GM18519 (cell line): ENCODE data around the gene SUN1.
"Not testable (repeated sequence)": the region's sequence is repeated elsewhere in the genome, so short reads cannot be mapped to it uniquely, and the experiment has no call there.

Source experiments
- ATAC-seq: cut with Tn5 transposase; IDR thresholded peaks from one replicate; pipeline ENCODE4 v1.9.1; 2021; ENCODE audit warnings: mild to moderate bottlenecking, moderate library complexity; ENCODE audit not compliant: unreplicated experiment, low FRiP score

Gene SUN1

GRCh38 chr7:916291-916941 is 84.1 kb downstream of the SUN1 start:
- ATAC-seq, result no peak

- ATAC-seq, result no peak
Measured at GRCh38 chr7:917255-918117, 85.2 kb downstream of the SUN1 start.

- ATAC-seq, result no peak
Measured at GRCh38 chr7:918118-918425, 85.8 kb downstream of the SUN1 start.

- no peak for ATAC-seq
Measured at GRCh38 chr7:918441-919113, 86.3 kb downstream of the SUN1 start.

GRCh38 chr7:919114-919442 is 86.8 kb downstream of the SUN1 start:
- ATAC-seq, result no peak

- ATAC-seq, result no peak
Measured at GRCh38 chr7:919924-920341, 87.7 kb downstream of the SUN1 start.

GRCh38 chr7:920351-921070 is 88.2 kb downstream of the SUN1 start:
- ATAC-seq, result no peak

- ATAC-seq, result no peak
Measured at GRCh38 chr7:921071-921461, 88.8 kb downstream of the SUN1 start.

- no peak for ATAC-seq
Measured at GRCh38 chr7:921581-922333, 89.5 kb downstream of the SUN1 start.

GRCh38 chr7:922334-923107 is 90.2 kb downstream of the SUN1 start:
- no peak for ATAC-seq

- ATAC-seq, result peak; percentile 43
Measured at GRCh38 chr7:923108-924041, 91.1 kb downstream of the SUN1 start.

GRCh38 chr7:924042-924441 is 91.8 kb downstream of the SUN1 start:
- ATAC-seq, result not testable (repeated sequence)
